Neural cell (in vitro differentiated cells): Measurements from ENCODE around the gene TXLNG. TPM values are rescaled to one million over a fixed set of nuclear protein-coding genes. Genes with fewer than 3 reads are reported as not detected.

Experiments used
- H2AFZ ChIP-seq: fragments of 200-600, 300-800 bp; sonication (generic), shearing (Covaris generic); 2 replicates; pipeline ENCODE4 v1.6.0; 2014; ENCODE audit warnings: low read depth, mild to moderate bottlenecking, antibody characterized with exemption, low read length, moderate library complexity
- H3F3A ChIP-seq: fragments of 200-600 bp; shearing (Covaris generic); 2 replicates; pipeline ENCODE4 v1.6.1; 2016; ENCODE audit warnings: mild to moderate bottlenecking, moderate library complexity, mixed read lengths, antibody characterized with exemption, low read length; ENCODE audit not compliant: insufficient read depth, poor library complexity, severe bottlenecking
- H3K27ac ChIP-seq: fragments of 200-600, 300-800 bp; sonication (generic), shearing (Covaris generic); 2 replicates; pipeline ENCODE4 v1.5.1; 2014; ENCODE audit warnings: mild to moderate bottlenecking, low read length, moderate library complexity
- H3K27me3 ChIP-seq: fragments of 300-800, 200-600 bp; sonication (generic), shearing (Covaris generic); 2 replicates; pipeline ENCODE4 v1.6.0; 2014; ENCODE audit warnings: mild to moderate bottlenecking, low read depth, low read length, moderate library complexity; ENCODE audit not compliant: insufficient read depth
- H3K36me3 ChIP-seq: fragments of 300-800, 200-600 bp; sonication (generic), shearing (Covaris generic); 2 replicates; pipeline ENCODE4 v1.5.1; 2014; ENCODE audit warnings: mild to moderate bottlenecking, antibody characterized with exemption, low read length, moderate library complexity; ENCODE audit not compliant: insufficient read depth
- H3K4me2 ChIP-seq: fragments of 300-800, 200-600 bp; sonication (generic), shearing (Covaris generic); 2 replicates; pipeline ENCODE4 v1.6.0; 2014; ENCODE audit warnings: mild to moderate bottlenecking, low read length
- H3K4me3 ChIP-seq: fragments of 300-800, 200-600 bp; sonication (generic), shearing (Covaris generic); 2 replicates; pipeline ENCODE4 v1.5.1; 2014; ENCODE audit warnings: mild to moderate bottlenecking, low read length, moderate library complexity
- H3K79me2 ChIP-seq: fragments of 200-600 bp; shearing (Covaris generic); replicated peaks from 2 replicates; pipeline ENCODE4 v1.6.0; 2014; ENCODE audit warnings: mild to moderate bottlenecking, low read length, moderate library complexity; ENCODE audit not compliant: insufficient read depth
- H3K9ac ChIP-seq: fragments of 300-800, 200-600 bp; sonication (generic), shearing (Covaris generic); 2 replicates; pipeline ENCODE4 v1.6.1; 2016; ENCODE audit warnings: mild to moderate bottlenecking, low read length, mixed read lengths
- H3K9me2 ChIP-seq: fragments of 200-600 bp; shearing (Covaris generic); 2 replicates; pipeline ENCODE4 v1.6.1; 2016; ENCODE audit warnings: mild to moderate bottlenecking, low read length, mixed read lengths; ENCODE audit not compliant: insufficient read depth
- H3K9me3 ChIP-seq: fragments of 200-600, 300-800 bp; sonication (generic), shearing (Covaris generic); 2 replicates; pipeline ENCODE4 v1.6.1; 2016; ENCODE audit warnings: mild to moderate bottlenecking, mixed run types, low read length, moderate library complexity, mixed read lengths
- H4K20me1 ChIP-seq: fragments of 200-600 bp; shearing (Covaris generic); 2 replicates; pipeline ENCODE4 v1.6.1; 2016; ENCODE audit warnings: mild to moderate bottlenecking, mixed run types; ENCODE audit not compliant: insufficient read depth
- CTCF ChIP-seq: fragments of 450-650 bp; IDR thresholded peaks from 2 replicates; pipeline ENCODE4 v1.5.1; 2014; ENCODE audit warnings: antibody characterized with exemption, mild to moderate bottlenecking, moderate library complexity; ENCODE audit not compliant: poor library complexity, severe bottlenecking
- EP300 ChIP-seq: fragments of 450-650 bp; conservative IDR thresholded peaks from 2 replicates; pipeline ENCODE4 v1.6.1; 2014; ENCODE audit warnings: antibody characterized with exemption, mild to moderate bottlenecking, moderate library complexity; ENCODE audit not compliant: poor library complexity, severe bottlenecking
- EZH2 ChIP-seq: fragments of 200-600, 300-800 bp; shearing (Covaris generic), sonication (generic); IDR thresholded peaks from 2 replicates; pipeline ENCODE4 v1.6.1; 2014; ENCODE audit warnings: antibody characterized with exemption, low read length, borderline replicate concordance, mild to moderate bottlenecking; ENCODE audit not compliant: insufficient read depth, poor library complexity, severe bottlenecking
- MXI1 ChIP-seq: fragments of 450-650 bp; conservative IDR thresholded peaks from 2 replicates; pipeline ENCODE4 v1.6.1; 2014; ENCODE audit warnings: antibody characterized with exemption, mild to moderate bottlenecking; ENCODE audit not compliant: poor library complexity, severe bottlenecking
- POLR2AphosphoS5 ChIP-seq: IDR thresholded peaks from 2 replicates; pipeline ENCODE4 v1.6.1; 2012
- RAD21 ChIP-seq: fragments of 450-650 bp; conservative IDR thresholded peaks from 2 replicates; pipeline ENCODE4 v1.6.1; 2014; ENCODE audit warnings: antibody characterized with exemption, mild to moderate bottlenecking, moderate library complexity
- REST ChIP-seq: IDR thresholded peaks from 2 replicates; pipeline ENCODE4 v1.6.1; 2012; ENCODE audit warnings: borderline replicate concordance
- SMC3 ChIP-seq: fragments of 450-650 bp; conservative IDR thresholded peaks from 2 replicates; pipeline ENCODE4 v1.6.1; 2014; ENCODE audit warnings: antibody characterized with exemption, mild to moderate bottlenecking, moderate library complexity; ENCODE audit not compliant: poor library complexity
- TAF1 ChIP-seq: IDR thresholded peaks from 2 replicates; pipeline ENCODE4 v1.6.1; 2012; ENCODE audit warnings: low read depth
- polyA plus RNA-seq: library from polyadenylated mRNA; depleted of rRNA; stranded (reverse); fragments of >200 nt; gene quantifications from 2 replicates; pipeline ENCODE4 v1.2.3, GENCODE V29; 2014

The TXLNG gene
- polyA plus RNA-seq, 1 donor from 2014 or later, result 24.2 TPM

GRCh38 chrX:16771483-16772398, 14.5 kb upstream of the TXLNG start:
- no peak overlapping the region for H3K9ac ChIP-seq
- H3K9me3 ChIP-seq, result no peaks in the 10 kb centered on the region
- no peak overlapping the region for H3K4me2 ChIP-seq
- no peaks in the 10 kb centered on the region for H3K36me3 ChIP-seq
- H3F3A ChIP-seq, result no peaks in the 10 kb centered on the region
- no peaks in the 10 kb centered on the region for H3K27me3 ChIP-seq
- peak overlapping the region; percentile 57 for H3K27ac ChIP-seq
- no peak overlapping the region for H3K4me3 ChIP-seq
- no peaks in the 10 kb centered on the region for H4K20me1 ChIP-seq
- H3K79me2 ChIP-seq, result no peaks in the 10 kb centered on the region
- peak; percentile 67 for TF ChIP-seq POLR2AphosphoS5
- TF ChIP-seq CTCF, result no peak
- H3K9me2 ChIP-seq, result no peaks in the 10 kb centered on the region
- H2AFZ ChIP-seq, result no peak overlapping the region

GRCh38 chrX:16772460-16772859, 13.8 kb upstream of the TXLNG start:
- TF ChIP-seq CTCF (no peak), EP300 (no peak), REST (no peak), RAD21 (no peak), TAF1 (no peak), EZH2 (no peak), POLR2AphosphoS5 (no peak), MXI1 (no peak), SMC3 (no peak)
- H3K36me3 ChIP-seq, result no peaks in the 10 kb centered on the region
- no peaks in the 10 kb centered on the region for H4K20me1 ChIP-seq
- H3K9me2 ChIP-seq, result no peaks in the 10 kb centered on the region
- H3K4me2 ChIP-seq, result no peak overlapping the region
- no peaks in the 10 kb centered on the region for H3F3A ChIP-seq
- no peak overlapping the region for H3K4me3 ChIP-seq
- no peak overlapping the region for H2AFZ ChIP-seq
- peak overlapping the region; percentile 57 for H3K27ac ChIP-seq
- no peaks in the 10 kb centered on the region for H3K27me3 ChIP-seq
- H3K9me3 ChIP-seq, result no peaks in the 10 kb centered on the region
- no peaks in the 10 kb centered on the region for H3K79me2 ChIP-seq
- H3K9ac ChIP-seq, result no peak overlapping the region
